GM21447 (cell line): ENCODE data around the gene PAX4.

Source experiments
- ATAC-seq: cut with Tn5 transposase; IDR thresholded peaks from one replicate; pipeline ENCODE4 v1.9.1; 2021; ENCODE audit not compliant: unreplicated experiment

Gene PAX4

GRCh38 chr7:127632276-127632910 is 14.5 kb upstream of the PAX4 start:
- no peak for ATAC-seq

GRCh38 chr7:127629268-127629854 is 11.4 kb upstream of the PAX4 start:
- ATAC-seq: no peak

GRCh38 chr7:127628445-127628844 is 10.5 kb upstream of the PAX4 start:
- ATAC-seq: no peak

- no peak for ATAC-seq
Measured at GRCh38 chr7:127625331-127625730, 7.4 kb upstream of the PAX4 start.

- ATAC-seq: no peak
Measured at GRCh38 chr7:127620406-127621233, 2.7 kb upstream of the PAX4 start.

GRCh38 chr7:127619681-127620405 is 1.9 kb upstream of the PAX4 start:
- ATAC-seq: no peak

- no peak for ATAC-seq
Measured at GRCh38 chr7:127618775-127619174, 833 bp upstream of the PAX4 start.

- ATAC-seq: no peak
Measured at GRCh38 chr7:127616724-127617123, 1.2 kb downstream of the PAX4 start.

GRCh38 chr7:127612263-127612662 is 5.7 kb downstream of the PAX4 start:
- no peak for ATAC-seq

- ATAC-seq: no peak
Measured at GRCh38 chr7:127609297-127609696, 8.6 kb downstream of the PAX4 start.

GRCh38 chr7:127608446-127608845 is 9.5 kb downstream of the PAX4 start:
- no peak for ATAC-seq

- no peak for ATAC-seq
Measured at GRCh38 chr7:127600885-127601284, 17.1 kb downstream of the PAX4 start.

- no peak for ATAC-seq
Measured at GRCh38 chr7:127598318-127598717, 19.6 kb downstream of the PAX4 start.

- no peak for ATAC-seq
Measured at GRCh38 chr7:127595737-127596136, 22.2 kb downstream of the PAX4 start.

- ATAC-seq: no peak
Measured at GRCh38 chr7:127594490-127594889, 23.5 kb downstream of the PAX4 start.

GRCh38 chr7:127592550-127592949 is 25.4 kb downstream of the PAX4 start:
- ATAC-seq: no peak

- ATAC-seq: no peak
Measured at GRCh38 chr7:127591591-127591990, 26.4 kb downstream of the PAX4 start.

- no peak for ATAC-seq
Measured at GRCh38 chr7:127591189-127591588, 26.8 kb downstream of the PAX4 start.

GRCh38 chr7:127589896-127590295 is 28.0 kb downstream of the PAX4 start:
- no peak for ATAC-seq

GRCh38 chr7:127588697-127589482 is 29.1 kb downstream of the PAX4 start:
- ATAC-seq: peak; percentile 31
